A172 (cell line): ENCODE measurements around the gene CCL22. TPM values are rescaled to one million over a fixed set of nuclear protein-coding genes. Genes with fewer than 3 reads are reported as not detected.
A peak's percentile ranks its signal among the peaks of the same experiment; 100 is the strongest.
"Not testable (repeated sequence)": the region's sequence is repeated elsewhere in the genome, so short reads cannot be mapped to it uniquely, and the experiment has no call there.

ENCODE experiments used
- DNase-seq: peaks from one replicate; pipeline ENCODE4 v3.0.0-alpha.2; 2015; ENCODE audit warnings: low spot score
- total RNA-seq: library from RNA; depleted of rRNA; stranded (reverse); fragments of >200 nt; shearing (Covaris generic); gene quantifications from 2 replicates; pipeline ENCODE4 v1.2.3, GENCODE V29; 2014

CCL22 gene
- total RNA-seq, 1 experiment from 2014 or later: not detected

DNA sequence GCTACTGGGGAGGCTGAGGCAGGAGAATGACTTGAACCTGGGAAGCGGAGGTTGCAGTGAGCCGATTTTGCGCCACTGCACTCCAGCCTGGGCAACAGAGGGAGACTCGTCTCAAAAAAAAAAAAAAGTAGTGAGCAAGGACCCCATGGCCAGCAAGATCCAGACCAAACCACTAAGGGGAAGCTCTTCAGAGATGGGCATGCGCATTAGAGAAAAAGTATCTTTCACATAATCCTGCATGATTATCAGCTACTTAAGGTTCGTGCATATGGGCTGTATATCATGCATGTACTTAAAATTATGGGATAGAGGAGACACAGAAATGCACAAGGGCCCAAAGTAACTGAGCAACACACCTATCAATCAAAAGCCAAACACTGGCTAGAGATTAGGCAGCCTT, 10.7 kb upstream of the CCL22 start:
- DNase-seq: no peak

GRCh38 chr16:57348327-57348726, 10.3 kb upstream of the CCL22 start:
- DNase-seq: no peak

GRCh38 chr16:57349212-57350031, 9.2 kb upstream of the CCL22 start:
- DNase-seq: no peak

DNA sequence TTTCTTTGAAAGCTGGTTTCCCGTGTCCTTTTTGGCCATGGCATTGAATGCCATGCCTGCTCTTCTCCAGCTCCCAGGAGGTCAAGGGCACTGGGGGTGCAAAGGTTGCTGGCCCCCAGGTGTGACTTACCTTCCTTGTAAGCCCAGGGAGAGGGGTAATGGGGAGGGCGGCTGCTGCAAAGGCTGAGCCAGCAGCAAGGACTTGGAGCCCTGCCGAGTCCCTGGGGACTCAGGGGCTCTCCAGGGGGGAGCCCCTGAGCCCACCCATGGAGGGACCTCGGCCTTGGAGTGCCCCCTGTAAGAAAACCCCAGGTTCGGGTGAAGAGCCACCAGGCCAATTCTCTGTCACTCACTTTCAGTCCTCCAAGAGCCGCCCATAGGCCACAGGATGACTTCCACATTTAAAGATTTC, 5.9 kb upstream of the CCL22 start:
- no peak for DNase-seq

DNA sequence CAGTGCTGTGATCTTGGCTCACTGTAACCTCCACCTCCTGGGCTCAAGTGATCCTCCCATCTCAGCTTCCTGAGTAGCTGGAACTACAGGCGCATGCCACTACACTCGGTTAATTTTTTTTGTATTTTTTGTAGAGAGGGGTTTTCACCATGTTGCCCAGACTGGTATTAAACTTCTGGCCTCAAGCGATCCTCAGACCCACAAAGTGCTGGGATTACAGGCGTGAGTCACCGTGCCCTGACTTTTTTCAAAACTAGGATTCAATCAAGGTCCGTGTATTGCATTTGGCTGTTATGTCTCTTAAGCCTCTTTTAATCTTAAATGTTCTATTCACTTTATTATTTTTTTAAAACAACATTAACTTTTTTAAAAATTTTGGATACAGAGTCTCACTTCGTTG, 4.3 kb upstream of the CCL22 start:
- no peak for DNase-seq

- no peak for DNase-seq
Measured at GRCh38 chr16:57355898-57356414, 2.6 kb upstream of the CCL22 start.

GRCh38 chr16:57356547-57356946, 2.0 kb upstream of the CCL22 start:
- no peak for DNase-seq

- no peak for DNase-seq
Measured at GRCh38 chr16:57357330-57358085, 1.1 kb upstream of the CCL22 start.

- DNase-seq: no peak
Measured at GRCh38 chr16:57358086-57358420, 530 bp upstream of the CCL22 start.

DNA sequence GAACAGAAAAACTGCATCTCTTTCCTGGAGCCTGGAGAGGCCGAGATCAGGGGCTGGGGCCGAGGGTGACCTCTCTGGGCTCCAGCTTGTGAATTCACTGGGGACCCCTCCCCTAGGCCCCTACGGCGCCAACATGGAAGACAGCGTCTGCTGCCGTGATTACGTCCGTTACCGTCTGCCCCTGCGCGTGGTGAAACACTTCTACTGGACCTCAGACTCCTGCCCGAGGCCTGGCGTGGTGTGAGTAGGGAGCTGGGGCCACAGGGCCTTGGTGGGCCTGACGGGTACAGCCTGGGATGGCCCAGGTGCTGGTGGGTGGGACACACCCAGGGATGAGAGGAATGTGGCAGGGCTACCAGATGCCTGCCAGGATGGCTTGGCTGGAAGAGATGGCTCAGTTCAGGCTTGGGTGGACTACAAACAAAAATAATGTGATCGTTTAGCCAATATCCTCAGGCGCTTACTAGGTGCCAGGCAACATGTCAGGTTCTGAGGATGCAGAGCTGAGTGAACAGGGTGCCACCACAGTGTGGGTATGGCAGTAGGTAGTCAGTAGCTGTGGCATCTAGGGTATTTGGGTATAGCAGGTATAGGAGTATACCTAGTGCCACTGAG, 1.8 kb downstream of the CCL22 start:
- no peak for DNase-seq

- no peak for DNase-seq
Measured at GRCh38 chr16:57361404-57361803, 2.8 kb downstream of the CCL22 start.

DNA sequence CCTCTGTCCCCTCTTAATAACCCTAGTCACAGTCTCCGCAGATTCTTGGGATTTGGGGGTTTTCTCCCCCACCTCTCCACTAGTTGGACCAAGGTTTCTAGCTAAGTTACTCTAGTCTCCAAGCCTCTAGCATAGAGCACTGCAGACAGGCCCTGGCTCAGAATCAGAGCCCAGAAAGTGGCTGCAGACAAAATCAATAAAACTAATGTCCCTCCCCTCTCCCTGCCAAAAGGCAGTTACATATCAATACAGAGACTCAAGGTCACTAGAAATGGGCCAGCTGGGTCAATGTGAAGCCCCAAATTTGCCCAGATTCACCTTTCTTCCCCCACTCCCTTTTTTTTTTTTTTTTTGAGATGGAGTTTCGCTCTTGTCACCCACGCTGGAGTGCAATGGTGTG, 5.6 kb downstream of the CCL22 start:
- no peak for DNase-seq

- DNase-seq: no peak
Measured at GRCh38 chr16:57366544-57367040, 8.0 kb downstream of the CCL22 start.

GRCh38 chr16:57367116-57367752, 8.7 kb downstream of the CCL22 start:
- peak; percentile 33 for DNase-seq

GRCh38 chr16:57371494-57372371, 13.2 kb downstream of the CCL22 start:
- DNase-seq: no peak

- peak; percentile 40 for DNase-seq
Measured at GRCh38 chr16:57372372-57373116, 14.0 kb downstream of the CCL22 start, which contains the start of gene CX3CL1. CX3CL1 (plus strand) TSS chr16:57372490; CDS start chr16:57372569, 79 bp downstream.

DNA sequence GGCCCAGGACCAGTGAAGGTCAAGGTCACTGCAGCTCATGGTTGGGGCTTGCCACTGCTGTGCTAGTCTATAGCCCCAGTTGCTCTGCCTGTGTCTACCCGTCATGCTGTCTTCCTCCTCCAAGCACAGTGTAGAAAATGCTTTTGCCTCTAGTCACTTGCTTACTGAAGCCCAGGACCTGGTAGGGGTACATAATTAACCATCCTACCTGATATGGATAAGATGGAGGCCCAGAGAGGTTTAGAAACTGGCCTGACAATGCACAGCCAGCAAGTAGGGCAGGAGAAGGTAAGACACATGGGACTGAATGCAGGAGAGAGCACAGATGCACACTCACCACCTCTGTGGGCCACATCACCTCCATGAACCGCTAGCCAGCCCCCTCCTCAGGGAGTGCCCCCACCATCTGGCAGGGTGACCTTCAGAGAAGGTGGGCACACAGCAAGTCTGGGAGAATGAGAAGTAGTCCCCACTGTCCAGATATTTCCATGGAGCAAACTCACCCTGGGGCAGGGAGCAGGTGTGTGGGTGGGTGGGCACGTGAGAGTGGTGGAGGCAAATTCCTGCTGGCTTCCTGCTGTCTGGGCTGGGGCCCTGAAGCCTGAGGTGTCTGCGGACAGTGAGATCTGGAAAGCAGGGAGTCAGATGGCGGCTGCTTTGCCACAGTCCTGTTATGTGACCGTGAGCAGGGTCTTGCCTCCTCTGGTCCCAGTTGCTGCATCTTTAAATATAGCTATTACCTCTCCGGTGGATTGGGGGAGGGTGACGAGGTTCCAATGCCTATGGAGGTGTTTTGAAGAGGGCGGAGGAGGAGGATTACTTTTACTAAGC, 14.7 kb downstream of the CCL22 start:
- no peak for DNase-seq

DNA sequence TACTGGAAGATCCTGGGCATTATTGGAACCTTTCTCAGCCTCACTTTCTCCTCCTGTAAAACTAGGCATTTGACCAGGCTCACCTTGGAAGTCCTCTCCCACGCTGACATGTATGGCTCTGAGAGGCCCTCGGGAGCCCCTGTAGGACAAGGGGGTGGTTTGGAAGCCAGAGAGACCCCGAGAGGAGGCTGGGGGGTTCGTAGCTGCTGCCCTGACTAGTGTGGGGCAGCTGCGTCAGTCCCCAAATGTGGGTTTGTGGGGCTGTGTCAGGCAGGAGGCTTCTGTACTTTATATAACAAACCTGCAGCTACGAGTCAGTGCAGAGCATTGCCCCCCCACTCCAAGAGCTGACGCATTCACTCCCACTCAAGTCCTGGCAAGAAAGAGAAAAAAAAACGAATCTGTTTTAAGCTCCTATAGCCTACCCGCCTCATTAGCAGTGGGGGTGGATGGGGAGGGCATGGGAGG, 15.5 kb downstream of the CCL22 start:
- DNase-seq: no peak

- DNase-seq: not testable (repeated sequence)
Measured at GRCh38 chr16:57374925-57375465, 16.4 kb downstream of the CCL22 start.
